Muscle layer of duodenum (tissue), 2 donors: ENCODE results near the gene FMC1.

Source experiments
- H3K27ac ChIP-seq: one replicate; pipeline ENCODE4 v1.7.0; 2013; ENCODE audit warnings: mild to moderate bottlenecking, low read length
- H3K27me3 ChIP-seq: one replicate; pipeline ENCODE4 v1.7.0; 2013; ENCODE audit warnings: low read depth, mild to moderate bottlenecking, control low read depth, low read length
- H3K36me3 ChIP-seq, 2 donors: one replicate each; pipeline ENCODE4 v1.7.0; 2013; ENCODE audit warnings: low read length in 2 of 2, control low read depth in 1 of 2, mild to moderate bottlenecking in 1 of 2; ENCODE audit not compliant: insufficient read depth in 2 of 2, control insufficient read depth in 1 of 2
- H3K4me1 ChIP-seq, 2 donors: one replicate each; pipeline ENCODE4 v1.7.0; 2013; ENCODE audit warnings: low read length in 2 of 2, mild to moderate bottlenecking in 2 of 2, control low read depth in 1 of 2, moderate library complexity in 1 of 2; ENCODE audit not compliant: insufficient read depth in 2 of 2, control insufficient read depth in 1 of 2
- H3K4me3 ChIP-seq, 2 donors: one replicate each; pipeline ENCODE4 v1.7.0; 2013; ENCODE audit warnings: low read length in 2 of 2, low read depth in 1 of 2, mild to moderate bottlenecking in 1 of 2
- H3K9me3 ChIP-seq, 2 donors: one replicate each; pipeline ENCODE4 v1.7.0; 2013; ENCODE audit warnings: low read length in 2 of 2, control low read depth in 1 of 2, mild to moderate bottlenecking in 1 of 2; ENCODE audit not compliant: control insufficient read depth in 1 of 2
- donor health status: healthy.

FMC1 gene, protein sequence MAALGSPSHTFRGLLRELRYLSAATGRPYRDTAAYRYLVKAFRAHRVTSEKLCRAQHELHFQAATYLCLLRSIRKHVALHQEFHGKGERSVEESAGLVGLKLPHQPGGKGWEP

DNA sequence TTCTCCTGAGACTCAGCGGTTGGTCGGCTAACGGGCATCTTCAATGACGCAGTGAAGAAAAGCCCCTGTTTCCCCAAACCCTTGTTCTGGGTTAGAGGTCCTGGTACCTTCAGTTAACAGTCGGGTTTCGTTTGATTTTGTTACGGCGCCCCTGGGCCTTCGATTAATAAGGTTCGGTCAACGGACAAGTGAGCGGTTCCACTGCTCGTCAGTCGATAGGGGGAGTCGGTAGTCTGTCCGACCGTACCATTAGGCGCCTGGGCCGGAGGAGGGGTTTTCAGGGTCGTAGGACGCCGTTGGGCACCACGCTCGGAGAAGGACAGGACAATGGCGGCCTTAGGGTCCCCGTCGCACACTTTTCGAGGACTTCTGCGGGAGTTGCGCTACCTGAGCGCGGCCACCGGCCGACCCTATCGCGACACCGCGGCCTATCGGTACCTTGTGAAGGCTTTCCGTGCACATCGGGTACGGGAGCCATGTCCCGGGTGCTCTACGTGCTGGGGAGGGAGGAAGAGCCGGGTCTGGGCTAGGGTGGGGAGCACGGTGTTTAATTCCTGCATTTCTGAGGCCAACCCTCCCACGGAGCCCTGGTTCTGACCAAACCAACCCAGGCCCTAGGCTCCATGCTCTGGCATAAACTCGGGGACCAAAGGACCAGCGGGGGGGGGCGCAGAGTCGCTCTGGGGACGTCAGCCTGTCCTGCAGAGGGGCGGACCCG is at the start of gene FMC1:
FMC1 (plus strand) TSS at position 280 of the 718 bp plus-strand sequence; CDS start at position 328, 48 bp downstream.
- Histone ChIP-seq H3K4me3 (peak within 1 kb of the TSS; percentile 81 to 88), H3K27ac (peak within 1 kb of the TSS; percentile 99), H3K9me3 (no peaks in the 10 kb centered on the region), H3K27me3 (no peaks in the 10 kb centered on the region), H3K4me1 (peaks cover 5 to 12% of the 10 kb centered on the region in 2 donors), H3K36me3 (peaks cover 0 to 7% of the 10 kb centered on the region in 2 donors)

DNA sequence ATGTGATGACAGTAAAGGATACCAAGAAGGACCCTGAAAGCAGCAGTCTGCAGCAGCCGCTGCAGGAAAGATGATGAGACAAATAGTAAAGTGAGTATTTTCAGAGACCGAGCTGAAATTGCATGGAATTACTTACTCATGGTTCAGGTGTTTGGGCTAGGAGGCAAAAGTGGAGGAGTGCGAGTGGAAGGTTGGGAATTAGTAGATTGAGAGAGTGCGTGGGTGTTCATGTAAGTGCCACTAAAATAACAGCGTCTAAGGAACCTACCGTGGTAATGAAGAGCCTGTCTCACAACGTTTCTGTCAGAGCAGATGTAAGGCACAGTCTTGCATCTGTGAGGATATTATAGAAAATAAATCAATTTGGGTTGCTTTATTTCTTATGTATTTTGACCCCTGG is 48.3 kb upstream of the FMC1 start:
- Histone ChIP-seq H3K27me3 (no peaks in the 10 kb centered on the region), H3K4me3 (no peak overlapping the region), H3K4me1 (no peaks in the 10 kb centered on the region), H3K36me3 (peaks cover 11 to 19% of the 10 kb centered on the region in 2 donors), H3K27ac (no peak overlapping the region), H3K9me3 (no peaks in the 10 kb centered on the region)

DNA sequence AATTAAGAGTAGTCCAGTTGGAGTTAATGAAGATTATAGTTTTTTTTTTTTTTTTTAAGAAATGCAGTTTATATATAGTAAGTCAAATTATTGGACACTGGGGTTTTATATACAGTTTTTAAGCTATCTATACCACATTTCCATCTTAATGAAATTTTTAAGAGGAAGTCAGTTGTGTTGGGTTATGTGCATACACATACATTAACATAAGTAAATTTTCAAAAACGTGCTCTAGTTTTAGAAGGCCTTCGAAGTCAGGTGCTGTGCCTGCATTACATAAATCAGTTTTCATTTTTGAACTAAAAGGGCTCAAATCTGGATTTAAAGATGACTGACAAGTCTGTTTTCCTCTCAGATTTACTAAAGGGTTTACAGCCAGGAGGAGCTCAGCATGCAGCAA is 47.6 kb upstream of the FMC1 start:
- Histone ChIP-seq H3K36me3 (peaks cover 13 to 19% of the 10 kb centered on the region in 2 donors), H3K27ac (no peak overlapping the region)

DNA sequence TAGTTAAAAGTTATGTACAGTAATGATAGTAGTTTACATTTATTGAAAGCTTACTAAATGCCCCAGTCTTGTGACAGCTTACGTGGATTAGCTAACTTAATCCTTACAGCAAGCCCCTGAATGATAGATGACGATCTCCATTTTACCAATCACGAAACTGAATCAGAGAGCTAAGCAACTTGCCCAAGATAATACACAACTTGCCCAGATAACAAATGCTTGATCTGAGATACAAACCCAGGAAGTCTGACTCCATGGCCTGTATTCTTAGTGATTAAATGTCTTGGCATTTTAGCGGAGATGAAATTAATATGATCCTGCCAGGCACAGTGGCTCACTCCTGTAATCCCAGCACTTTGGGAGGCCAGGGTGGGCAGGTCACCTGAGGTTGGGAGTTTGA is 46.9 kb upstream of the FMC1 start:
- Histone ChIP-seq H3K9me3 (no peaks in the 10 kb centered on the region), H3K4me3 (no peak overlapping the region)

More for the DNA sequence above, 47.6 kb upstream of the FMC1 start:
- Histone ChIP-seq H3K27me3 (no peaks in the 10 kb centered on the region), H3K4me3 (no peak overlapping the region), H3K9me3 (no peaks in the 10 kb centered on the region), H3K4me1 (no peaks in the 10 kb centered on the region)

DNA sequence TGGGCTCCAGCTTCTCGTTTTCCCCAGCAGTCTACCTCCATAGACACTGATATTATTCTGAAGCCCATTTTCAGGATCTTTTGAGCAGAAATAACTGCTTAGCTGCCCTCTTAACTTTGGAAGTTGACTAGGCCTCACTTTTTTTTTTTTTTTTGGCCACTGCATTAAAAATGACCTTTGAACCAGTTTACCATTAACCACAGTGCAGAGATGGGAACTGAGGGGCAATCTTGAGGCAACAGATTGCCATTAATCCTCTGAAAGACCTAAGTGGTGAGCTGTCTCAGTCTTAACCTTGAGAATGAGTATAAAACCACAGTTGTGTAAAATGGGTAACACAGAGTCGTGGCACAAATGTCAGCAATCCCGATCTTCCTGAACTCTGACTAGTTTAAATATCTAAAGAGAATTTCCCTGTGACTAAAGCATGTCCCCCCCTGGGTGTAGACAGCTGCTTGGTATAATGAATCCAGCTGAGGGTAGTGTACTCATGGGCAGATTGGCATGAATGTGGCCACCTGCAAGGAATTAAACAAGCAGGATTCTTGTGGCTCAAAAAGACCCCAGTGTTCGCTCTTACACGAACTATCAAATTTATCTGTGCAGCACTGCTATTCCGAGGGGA is 46.1 kb upstream of the FMC1 start:
- H3K4me3 ChIP-seq, result no peak overlapping the region
- H3K27ac ChIP-seq, result no peak overlapping the region
- H3K36me3 ChIP-seq, result peaks cover 17 to 19% of the 10 kb centered on the region in 2 donors
- no peaks in the 10 kb centered on the region for H3K4me1 ChIP-seq
- H3K9me3 ChIP-seq, result no peaks in the 10 kb centered on the region
- no peaks in the 10 kb centered on the region for H3K27me3 ChIP-seq

More for the DNA sequence above, 46.9 kb upstream of the FMC1 start:
- Histone ChIP-seq H3K4me1 (no peaks in the 10 kb centered on the region), H3K27me3 (no peaks in the 10 kb centered on the region), H3K36me3 (peaks cover 17 to 19% of the 10 kb centered on the region in 2 donors), H3K27ac (no peak overlapping the region)

DNA sequence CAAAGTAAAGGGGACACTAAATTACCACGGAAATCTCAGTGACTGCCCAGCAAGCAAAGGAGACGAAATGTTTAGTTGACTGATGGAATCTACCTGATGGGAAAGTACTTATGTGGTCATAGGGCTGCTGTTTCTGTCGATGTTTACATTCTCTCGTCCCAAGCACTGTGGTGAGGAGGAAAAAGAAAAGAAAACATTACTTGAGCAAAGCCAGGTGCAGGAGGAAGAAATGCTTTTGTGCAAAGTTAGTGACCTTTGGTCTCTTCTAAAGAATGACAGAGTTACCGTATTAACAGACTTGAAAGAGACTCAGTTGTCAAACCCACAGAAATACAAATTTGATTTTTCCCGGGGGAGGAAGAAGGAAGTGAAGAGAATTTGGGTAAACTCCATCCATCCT is 43.3 kb upstream of the FMC1 start:
- Histone ChIP-seq H3K36me3 (peaks cover 16% of the 10 kb centered on the region in 2 donors), H3K9me3 (no peaks in the 10 kb centered on the region), H3K4me1 (no peaks in the 10 kb centered on the region), H3K27ac (peak overlapping the region; percentile 19), H3K27me3 (no peaks in the 10 kb centered on the region), H3K4me3 (no peak overlapping the region)

DNA sequence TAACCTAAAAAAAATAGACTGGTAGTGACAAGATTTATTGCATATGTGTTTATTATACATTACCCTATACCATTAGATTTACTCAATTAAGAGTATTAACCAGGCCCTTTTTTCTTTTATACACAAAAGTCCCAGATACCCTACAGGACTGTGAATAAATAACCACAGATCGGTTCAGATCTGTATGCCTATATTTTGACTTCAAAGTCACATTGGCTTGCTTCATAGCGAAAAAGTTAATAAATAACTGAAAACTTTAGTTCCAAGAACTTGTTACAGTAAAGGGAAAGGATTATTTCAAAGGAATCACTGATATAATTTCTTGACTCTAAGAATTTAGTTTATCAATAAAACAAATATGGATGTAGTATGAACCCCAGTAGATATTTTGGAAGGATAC is 41.8 kb upstream of the FMC1 start:
- H3K27ac ChIP-seq, result no peak overlapping the region
- H3K27me3 ChIP-seq, result no peaks in the 10 kb centered on the region
- no peaks in the 10 kb centered on the region for H3K9me3 ChIP-seq
- peaks cover 8 to 11% of the 10 kb centered on the region in 2 donors for H3K36me3 ChIP-seq
- no peak overlapping the region for H3K4me3 ChIP-seq
- no peaks in the 10 kb centered on the region for H3K4me1 ChIP-seq

DNA sequence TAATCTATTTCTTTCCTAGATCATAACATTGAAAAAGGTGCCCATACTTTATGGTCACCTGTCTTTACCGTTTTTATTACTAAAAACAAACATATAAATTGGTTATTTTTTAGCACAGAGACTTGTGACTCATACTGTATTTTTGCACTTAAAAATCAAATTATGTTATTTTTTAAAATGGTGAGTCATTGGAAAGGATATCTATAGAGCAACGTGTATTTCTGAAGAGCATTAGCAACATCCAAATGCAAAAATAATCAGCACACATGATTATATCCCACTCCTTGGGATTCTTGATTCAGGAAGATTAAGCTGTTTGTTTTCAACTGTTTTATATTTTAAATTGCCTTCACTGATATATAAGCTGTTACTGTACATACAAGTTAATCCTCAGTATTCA is 40.7 kb upstream of the FMC1 start:
- no peaks in the 10 kb centered on the region for H3K27me3 ChIP-seq
- H3K27ac ChIP-seq, result no peak overlapping the region
- peaks cover 1 to 5% of the 10 kb centered on the region in 2 donors for H3K36me3 ChIP-seq
- no peaks in the 10 kb centered on the region for H3K9me3 ChIP-seq
- no peaks in the 10 kb centered on the region for H3K4me1 ChIP-seq
- no peak overlapping the region for H3K4me3 ChIP-seq

DNA sequence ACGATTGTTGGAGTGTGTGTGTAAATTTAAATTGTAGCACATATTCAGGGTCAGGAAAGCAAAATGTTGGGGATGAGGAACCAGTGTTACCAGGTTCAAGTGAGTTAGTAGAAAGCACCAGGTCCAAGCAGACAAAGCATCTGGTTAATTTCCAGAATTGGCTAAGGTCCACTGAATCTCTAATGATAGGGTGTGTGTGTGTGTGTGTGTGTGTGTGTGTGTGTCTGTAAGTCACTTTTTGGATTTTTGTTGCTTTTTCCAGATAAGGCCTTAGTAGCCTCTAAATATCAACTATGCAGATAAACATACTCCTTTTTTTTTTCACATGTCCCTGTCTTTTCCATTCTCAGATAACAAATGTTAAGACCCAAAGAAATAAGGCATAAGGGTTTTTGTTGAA is 36.6 kb upstream of the FMC1 start:
- Histone ChIP-seq H3K27ac (no peak overlapping the region), H3K27me3 (no peaks in the 10 kb centered on the region), H3K9me3 (no peaks in the 10 kb centered on the region), H3K4me1 (no peaks in the 10 kb centered on the region), H3K36me3 (peaks cover 5% of the 10 kb centered on the region in 2 donors), H3K4me3 (no peak overlapping the region)

DNA sequence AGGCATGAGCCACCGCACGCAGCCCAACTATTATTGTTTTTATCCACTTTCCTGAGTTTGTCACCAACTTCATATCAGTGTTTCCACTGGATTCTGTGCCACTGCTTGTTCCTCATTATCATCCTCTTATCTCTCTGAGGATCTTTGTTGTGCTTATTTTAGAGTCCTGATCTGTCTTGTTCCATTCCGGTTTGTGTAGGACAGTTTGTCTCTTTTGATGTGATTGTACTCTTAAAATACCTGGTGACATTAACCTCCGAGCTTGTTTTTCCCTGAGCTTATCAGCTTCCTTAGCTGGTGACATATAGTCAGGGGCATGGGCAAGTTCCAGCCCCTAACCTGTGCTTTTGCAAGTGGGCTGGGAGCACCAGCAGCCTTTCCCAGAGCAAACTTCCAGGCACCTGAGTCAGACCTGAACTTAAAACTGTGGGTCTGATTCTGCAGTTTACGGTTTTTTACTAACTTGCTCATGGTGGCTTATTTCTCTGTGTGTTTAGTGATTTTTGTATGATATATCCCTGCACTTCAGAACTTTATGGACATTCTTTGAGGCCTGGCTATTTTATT is 23.1 kb upstream of the FMC1 start:
- Histone ChIP-seq H3K27me3 (no peaks in the 10 kb centered on the region), H3K36me3 (no peaks in the 10 kb centered on the region), H3K4me1 (no peaks in the 10 kb centered on the region), H3K27ac (no peak overlapping the region), H3K9me3 (no peaks in the 10 kb centered on the region), H3K4me3 (no peak overlapping the region)

DNA sequence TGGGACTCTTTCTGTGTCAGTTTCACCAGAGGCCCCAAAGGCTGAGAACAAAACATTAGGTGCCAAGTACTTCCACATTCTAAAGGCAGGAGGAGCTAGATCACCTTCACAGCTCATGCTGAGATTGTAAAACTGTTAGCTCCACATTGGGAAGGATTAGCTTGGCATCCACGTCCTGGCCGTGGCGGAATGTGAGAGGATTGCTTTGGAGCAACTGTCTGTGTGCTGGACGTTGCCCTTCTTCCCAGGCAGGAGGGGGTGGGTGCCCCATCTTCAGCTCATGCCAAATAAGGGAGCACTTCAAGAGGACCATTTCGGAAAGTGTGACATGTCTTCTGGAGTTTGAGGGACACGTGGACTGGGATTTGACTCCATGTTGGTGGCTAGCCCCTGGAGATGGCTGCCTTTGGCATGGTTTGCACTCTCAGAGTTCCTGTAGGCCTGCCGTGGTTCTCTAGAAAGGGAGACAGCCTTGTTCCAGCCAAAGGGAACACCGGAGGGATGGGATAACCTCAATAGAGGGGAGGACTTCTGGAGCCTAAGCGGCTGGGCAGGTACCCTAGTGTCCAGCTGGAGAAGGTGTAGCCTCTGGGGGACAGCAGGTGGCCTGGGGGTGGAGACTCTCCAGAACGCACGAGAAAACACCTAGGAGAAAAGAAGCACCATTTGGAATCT is 19.9 kb upstream of the FMC1 start:
- no peaks in the 10 kb centered on the region for H3K27me3 ChIP-seq
- H3K4me3 ChIP-seq, result no peak overlapping the region
- no peak overlapping the region for H3K27ac ChIP-seq
- H3K4me1 ChIP-seq, result no peaks in the 10 kb centered on the region
- H3K9me3 ChIP-seq, result no peaks in the 10 kb centered on the region
- no peaks in the 10 kb centered on the region for H3K36me3 ChIP-seq
